ENCODE measurements around the gene VPS8.

The VPS8 gene

GRCh38 chr3:184815046-184815930, 3.3 kb downstream of the VPS8 start:
- peak in 3 of 6 experiments; percentile 1 to 43 (median 39) for DNase-seq

GRCh38 chr3:184816614-184817013, 4.6 kb downstream of the VPS8 start:
- DNase-seq = no peak

- no peak for DNase-seq
Observed at GRCh38 chr3:184820525-184820924, 8.6 kb downstream of the VPS8 start.

GRCh38 chr3:184821034-184821433, 9.1 kb downstream of the VPS8 start:
- DNase-seq = no peak

GRCh38 chr3:184822081-184822480, 10.1 kb downstream of the VPS8 start:
- no peak for DNase-seq

GRCh38 chr3:184822654-184823053, 10.7 kb downstream of the VPS8 start:
- DNase-seq = no peak

GRCh38 chr3:184823990-184824389, 12.0 kb downstream of the VPS8 start:
- DNase-seq = no peak

GRCh38 chr3:184825121-184825820, 13.3 kb downstream of the VPS8 start:
- no peak for DNase-seq

- no peak for DNase-seq
Observed at GRCh38 chr3:184827572-184827971, 15.6 kb downstream of the VPS8 start.

GRCh38 chr3:184832044-184832443, 20.1 kb downstream of the VPS8 start:
- DNase-seq = no peak

GRCh38 chr3:184832903-184833302, 20.9 kb downstream of the VPS8 start:
- DNase-seq = no peak

GRCh38 chr3:184836090-184836822, 24.3 kb downstream of the VPS8 start:
- DNase-seq = no peak

GRCh38 chr3:184842433-184842832, 30.5 kb downstream of the VPS8 start:
- DNase-seq = no peak

GRCh38 chr3:184845819-184846218, 33.9 kb downstream of the VPS8 start:
- no peak for DNase-seq

GRCh38 chr3:184846496-184846895, 34.5 kb downstream of the VPS8 start:
- DNase-seq = no peak

- no peak for DNase-seq
Observed at GRCh38 chr3:184848934-184849333, 37.0 kb downstream of the VPS8 start.

- no peak for DNase-seq
Observed at GRCh38 chr3:184850201-184850600, 38.2 kb downstream of the VPS8 start.

GRCh38 chr3:184857099-184857498, 45.1 kb downstream of the VPS8 start:
- DNase-seq = no peak

GRCh38 chr3:184864000-184864399, 52.0 kb downstream of the VPS8 start:
- DNase-seq = no peak

GRCh38 chr3:184868477-184868876, 56.5 kb downstream of the VPS8 start:
- no peak for DNase-seq

- no peak for DNase-seq
Observed at GRCh38 chr3:184872200-184872599, 60.2 kb downstream of the VPS8 start.

- no peak for DNase-seq
Observed at GRCh38 chr3:184873141-184873540, 61.2 kb downstream of the VPS8 start.

Measured in stimulated activated naive CD4-positive, alpha-beta T cell (primary cell).